Mesendoderm (in vitro differentiated cells): ENCODE results near the gene PTPN4.

Source experiments
- DNase-seq: peaks from one replicate; pipeline ENCODE4 v3.0.0; 2013
- H2AK5ac ChIP-seq: 2 replicates; pipeline ENCODE4 v1.6.1; 2013; ENCODE audit warnings: low read length, inconsistent platforms
- H2BK120ac ChIP-seq: 2 replicates; pipeline ENCODE4 v1.6.1; 2013; ENCODE audit warnings: low read depth, mild to moderate bottlenecking, low read length, moderate library complexity, mixed read lengths
- H2BK15ac ChIP-seq: replicated peaks from 2 replicates; pipeline ENCODE4 v1.6.1; 2013; ENCODE audit warnings: low read depth, mild to moderate bottlenecking, moderate library complexity
- H2BK5ac ChIP-seq: 2 replicates; pipeline ENCODE4 v1.6.1; 2013; ENCODE audit warnings: low read length, inconsistent platforms
- H3K18ac ChIP-seq: 2 replicates; pipeline ENCODE4 v1.6.1; 2013; ENCODE audit warnings: mild to moderate bottlenecking, low read length, mixed read lengths
- H3K23ac ChIP-seq: one replicate; pipeline ENCODE4 v1.6.1; 2013; ENCODE audit warnings: low read length
- H3K27ac ChIP-seq: 2 replicates; pipeline ENCODE4 v1.5.1; 2013; ENCODE audit warnings: low read depth, mild to moderate bottlenecking, inconsistent platforms, low read length, moderate library complexity
- H3K27me3 ChIP-seq: 2 replicates; pipeline ENCODE4 v1.6.1; 2013; ENCODE audit warnings: low read length, control low read depth, mild to moderate bottlenecking, inconsistent platforms; ENCODE audit not compliant: insufficient read depth, poor library complexity
- H3K36me3 ChIP-seq: 2 replicates; pipeline ENCODE4 v1.6.1; 2013; ENCODE audit warnings: low read length, inconsistent platforms; ENCODE audit not compliant: control insufficient read depth, insufficient read depth
- H3K4ac ChIP-seq: one replicate; pipeline ENCODE4 v1.6.1; 2013; ENCODE audit warnings: low read depth, mild to moderate bottlenecking, low read length, moderate library complexity
- H3K4me1 ChIP-seq: 2 replicates; pipeline ENCODE4 v1.6.1; 2013; ENCODE audit warnings: low read depth, low read length, inconsistent platforms; ENCODE audit not compliant: control insufficient read depth
- H3K4me2 ChIP-seq: 2 replicates; pipeline ENCODE4 v1.6.1; 2013; ENCODE audit warnings: low read length
- H3K4me3 ChIP-seq: 2 replicates; pipeline ENCODE4 v1.5.1; 2013; ENCODE audit warnings: mild to moderate bottlenecking, low read length
- H3K56ac ChIP-seq: one replicate; pipeline ENCODE4 v1.6.1; 2013; ENCODE audit warnings: low read length
- H3K79me1 ChIP-seq: 2 replicates; pipeline ENCODE4 v1.6.1; 2013; ENCODE audit warnings: low read length, inconsistent platforms
- H3K79me2 ChIP-seq: 2 replicates; pipeline ENCODE4 v1.6.1; 2013; ENCODE audit warnings: mild to moderate bottlenecking, low read length; ENCODE audit not compliant: control insufficient read depth, insufficient read depth
- H3K9ac ChIP-seq: 2 replicates; pipeline ENCODE4 v1.6.1; 2013; ENCODE audit warnings: low read length, inconsistent platforms
- H4K5ac ChIP-seq: one replicate; pipeline ENCODE4 v1.6.1; 2013; ENCODE audit warnings: low read length
- H4K8ac ChIP-seq: one replicate; pipeline ENCODE4 v1.6.1; 2013; ENCODE audit warnings: low read depth, mild to moderate bottlenecking, control low read depth, low read length, moderate library complexity
- WGBS: extraction: QIAGEN DNeasy Blood & Tissue Kit; methylation state at CpG from one replicate; pipeline ENCODE4 v1.1.7; 2013; ENCODE audit warnings: low lambda C conversion rate, missing lambda C conversion rate; ENCODE audit not compliant: insufficient coverage; ENCODE audit errors: extremely low coverage; 5-methylcytosine and 5-hydroxymethylcytosine counted together

The PTPN4 gene

GRCh38 chr2:119727493-119727892 lies 32.2 kb upstream of the PTPN4 start:
- no peak overlapping the region for H3K9ac ChIP-seq
- no peaks in the 10 kb centered on the region for H3K27me3 ChIP-seq
- no peaks in the 10 kb centered on the region for H3K79me1 ChIP-seq
- no peak overlapping the region for H2BK5ac ChIP-seq
- H3K4me1 ChIP-seq, result no peaks in the 10 kb centered on the region
- H2BK15ac ChIP-seq, result no peak overlapping the region
- H4K8ac ChIP-seq, result no peak overlapping the region
- no peak overlapping the region for H3K18ac ChIP-seq
- no peak overlapping the region for H3K4ac ChIP-seq
- H2AK5ac ChIP-seq, result no peak overlapping the region
- no peak for DNase-seq
- no peak overlapping the region for H3K27ac ChIP-seq
- no peak overlapping the region for H3K23ac ChIP-seq
- no CpG with 5 or more reads among the region's 1 CpG for WGBS
- H3K79me2 ChIP-seq, result no peaks in the 10 kb centered on the region
- no peak overlapping the region for H3K56ac ChIP-seq
- H3K36me3 ChIP-seq, result no peaks in the 10 kb centered on the region
- H3K4me2 ChIP-seq, result no peak overlapping the region
- H2BK120ac ChIP-seq, result no peak overlapping the region
- H3K4me3 ChIP-seq, result no peak overlapping the region
- no peak overlapping the region for H4K5ac ChIP-seq

GRCh38 chr2:119728421-119728820 lies 31.3 kb upstream of the PTPN4 start:
- Histone ChIP-seq H3K4me2 (no peak overlapping the region), H3K18ac (no peak overlapping the region), H3K56ac (no peak overlapping the region), H3K4ac (no peak overlapping the region), H3K79me1 (no peaks in the 10 kb centered on the region), H2BK15ac (no peak overlapping the region), H3K27ac (no peak overlapping the region), H3K36me3 (no peaks in the 10 kb centered on the region), H2BK120ac (no peak overlapping the region), H3K4me3 (no peak overlapping the region), H3K23ac (no peak overlapping the region), H2BK5ac (no peak overlapping the region), H4K5ac (no peak overlapping the region), H2AK5ac (no peak overlapping the region), H3K79me2 (no peaks in the 10 kb centered on the region), H3K9ac (no peak overlapping the region), H3K27me3 (no peaks in the 10 kb centered on the region), H4K8ac (no peak overlapping the region), H3K4me1 (no peaks in the 10 kb centered on the region)
- DNase-seq, result no peak

- Histone ChIP-seq H3K27ac (no peak overlapping the region), H4K8ac (no peak overlapping the region), H3K4me3 (no peak overlapping the region), H2BK5ac (no peak overlapping the region), H3K36me3 (no peaks in the 10 kb centered on the region), H2AK5ac (no peak overlapping the region), H3K27me3 (no peaks in the 10 kb centered on the region), H3K9ac (no peak overlapping the region), H3K4me1 (no peaks in the 10 kb centered on the region), H3K4ac (no peak overlapping the region), H2BK120ac (no peak overlapping the region), H3K79me1 (no peaks in the 10 kb centered on the region), H3K23ac (no peak overlapping the region), H3K79me2 (no peaks in the 10 kb centered on the region), H3K4me2 (no peak overlapping the region), H4K5ac (no peak overlapping the region), H3K56ac (no peak overlapping the region), H2BK15ac (no peak overlapping the region), H3K18ac (no peak overlapping the region)
- WGBS, result no CpG with 5 or more reads among the region's 8 CpGs
- no peak for DNase-seq
Observed at GRCh38 chr2:119730671-119731177, 29.0 kb upstream of the PTPN4 start.

GRCh38 chr2:119731983-119732382 lies 27.7 kb upstream of the PTPN4 start:
- no peak overlapping the region for H2AK5ac ChIP-seq
- no peak overlapping the region for H2BK5ac ChIP-seq
- no peaks in the 10 kb centered on the region for H3K4me1 ChIP-seq
- no peak overlapping the region for H2BK15ac ChIP-seq
- no peak overlapping the region for H3K18ac ChIP-seq
- no CpG with 5 or more reads among the region's 11 CpGs for WGBS
- no peaks in the 10 kb centered on the region for H3K27me3 ChIP-seq
- H3K56ac ChIP-seq, result no peak overlapping the region
- DNase-seq, result no peak
- H3K79me2 ChIP-seq, result no peaks in the 10 kb centered on the region
- H2BK120ac ChIP-seq, result no peak overlapping the region
- no peak overlapping the region for H4K8ac ChIP-seq
- H3K36me3 ChIP-seq, result no peaks in the 10 kb centered on the region
- no peak overlapping the region for H3K4ac ChIP-seq
- H3K4me3 ChIP-seq, result no peak overlapping the region
- no peak overlapping the region for H4K5ac ChIP-seq
- no peak overlapping the region for H3K27ac ChIP-seq
- no peak overlapping the region for H3K4me2 ChIP-seq
- no peak overlapping the region for H3K9ac ChIP-seq
- no peaks in the 10 kb centered on the region for H3K79me1 ChIP-seq
- no peak overlapping the region for H3K23ac ChIP-seq

- Histone ChIP-seq H2BK5ac (no peak overlapping the region), H2BK120ac (no peak overlapping the region), H4K5ac (no peak overlapping the region), H3K27ac (no peak overlapping the region), H3K18ac (no peak overlapping the region), H3K79me2 (no peaks in the 10 kb centered on the region), H4K8ac (no peak overlapping the region), H2AK5ac (no peak overlapping the region), H3K4ac (no peak overlapping the region), H3K4me2 (no peak overlapping the region), H2BK15ac (no peak overlapping the region), H3K27me3 (no peaks in the 10 kb centered on the region), H3K4me1 (no peaks in the 10 kb centered on the region), H3K23ac (no peak overlapping the region), H3K36me3 (no peaks in the 10 kb centered on the region), H3K79me1 (no peaks in the 10 kb centered on the region), H3K9ac (no peak overlapping the region), H3K4me3 (no peak overlapping the region), H3K56ac (no peak overlapping the region)
- DNase-seq, result no peak
- no CpG with 5 or more reads among the region's 6 CpGs for WGBS
Observed at GRCh38 chr2:119732601-119733164, 27.0 kb upstream of the PTPN4 start.

GRCh38 chr2:119734047-119734446 lies 25.7 kb upstream of the PTPN4 start:
- no peaks in the 10 kb centered on the region for H3K79me1 ChIP-seq
- no peaks in the 10 kb centered on the region for H3K4me1 ChIP-seq
- H3K27ac ChIP-seq, result no peak overlapping the region
- H4K5ac ChIP-seq, result no peak overlapping the region
- H3K56ac ChIP-seq, result no peak overlapping the region
- H3K36me3 ChIP-seq, result no peaks in the 10 kb centered on the region
- no peak overlapping the region for H3K23ac ChIP-seq
- H3K9ac ChIP-seq, result no peak overlapping the region
- H3K4me2 ChIP-seq, result no peak overlapping the region
- no peak overlapping the region for H3K18ac ChIP-seq
- H3K79me2 ChIP-seq, result no peaks in the 10 kb centered on the region
- H3K27me3 ChIP-seq, result no peaks in the 10 kb centered on the region
- H3K4ac ChIP-seq, result no peak overlapping the region
- WGBS, result no CpG with 5 or more reads among the region's 4 CpGs
- no peak overlapping the region for H2BK5ac ChIP-seq
- no peak for DNase-seq
- no peak overlapping the region for H2BK15ac ChIP-seq
- no peak overlapping the region for H2BK120ac ChIP-seq
- H3K4me3 ChIP-seq, result no peak overlapping the region
- H4K8ac ChIP-seq, result no peak overlapping the region
- H2AK5ac ChIP-seq, result no peak overlapping the region
